ENCODE results near the gene DDX41. TPM values are rescaled to one million over a fixed set of nuclear protein-coding genes. Genes with fewer than 3 reads are reported as not detected.

Gene DDX41
- total RNA-seq, 2 experiments from 2014 or later = 169 to 224 TPM

GRCh38 chr5:177500685-177501522 lies 15.9 kb downstream of the DDX41 start:
- no peaks in the 10 kb centered on the region for H3K9me2 ChIP-seq (ENCODE audit: insufficient read depth, low read length)
- no peak overlapping the region for H2AFZ ChIP-seq (ENCODE audit: low read length)
- H4K20me1 ChIP-seq (ENCODE audit: insufficient read depth, low read length) = peaks cover 6% of the 10 kb centered on the region; the same call in 1 of the 2 replicates
- H3K27ac ChIP-seq (ENCODE audit: low read depth, low read length, poor library complexity, severe bottlenecking) = peak overlapping the region; percentile 94
- TF ChIP-seq CTCF (conservative IDR thresholded peaks at IDR 0.05; ENCODE audit: low read length) (peak; percentile 98), EZH2phosphoT487 (IDR thresholded peaks at IDR 0.05; ENCODE audit: borderline replicate concordance, low read depth, low read length) (no peak)
- CTCF ChIA-PET (ENCODE audit: unreplicated experiment) = interaction anchor here (0.5 to 2.4 kb wide), 5 partner anchors 8 to 196 kb away, joined by 3 to 6 read pairs (median 4); partner anchors contain the start of gene DOK3
- H3K79me2 ChIP-seq (ENCODE audit: insufficient read depth, low read depth, low read length) = no peaks in the 10 kb centered on the region
- peaks cover 38% of the 10 kb centered on the region for H3K36me3 ChIP-seq (ENCODE audit: insufficient read depth, low read length)
- H3K4me3 ChIP-seq (ENCODE audit: low read depth, low read length, poor library complexity, severe bottlenecking) = peak overlapping the region; percentile 35
- peak overlapping the region; percentile 71 for H3K4me2 ChIP-seq (ENCODE audit: low read length)
- intact Hi-C loops (cut with micrococcal nuclease; ENCODE audit: unreplicated experiment) = loop anchor here (10.0 kb wide), 1 partner anchor 614 kb away; the partner anchor contains the start of gene N4BP3
- no TSS peak for BruUV-seq (replicated peaks)
- POLR2A ChIA-PET = interaction anchor here (0.6 to 2.1 kb wide), 2 partner anchors 9 to 38 kb away, joined by 3 to 10 read pairs; partner anchors contain the start of gene DOK3
- peak; percentile 86 for DNase-seq (ENCODE audit: low spot score)
- H3K9me3 ChIP-seq (ENCODE audit: low read length) = no peaks in the 10 kb centered on the region
- peaks cover 71% of the 10 kb centered on the region for H3K4me1 ChIP-seq (ENCODE audit: insufficient read depth, low read length, poor library complexity, severe bottlenecking)

- no peak for DNase-seq (ENCODE audit: low spot score)
- Histone ChIP-seq H4K20me1 (ENCODE audit: insufficient read depth, low read length) (peaks cover 6% of the 10 kb centered on the region; the same call in 1 of the 2 replicates), H3K27ac (ENCODE audit: low read depth, low read length, poor library complexity, severe bottlenecking) (no peak overlapping the region), H3K79me2 (ENCODE audit: insufficient read depth, low read depth, low read length) (no peaks in the 10 kb centered on the region), H3K4me3 (ENCODE audit: low read depth, low read length, poor library complexity, severe bottlenecking) (no peak overlapping the region), H2AFZ (ENCODE audit: low read length) (no peak overlapping the region), H3K36me3 (ENCODE audit: insufficient read depth, low read length) (peaks cover 29% of the 10 kb centered on the region), H3K9me2 (ENCODE audit: insufficient read depth, low read length) (no peaks in the 10 kb centered on the region), H3K4me1 (ENCODE audit: insufficient read depth, low read length, poor library complexity, severe bottlenecking) (peaks cover 72% of the 10 kb centered on the region), H3K4me2 (ENCODE audit: low read length) (no peak overlapping the region), H3K9me3 (ENCODE audit: low read length) (no peaks in the 10 kb centered on the region)
- CTCF ChIA-PET (ENCODE audit: unreplicated experiment) = interaction anchor here (1.4 kb wide), 1 partner anchor 9 kb away, joined by 5 read pairs; the partner anchor contains the start of gene DOK3
- TF ChIP-seq CTCF (conservative IDR thresholded peaks at IDR 0.05; ENCODE audit: low read length) (no peak), EZH2phosphoT487 (IDR thresholded peaks at IDR 0.05; ENCODE audit: borderline replicate concordance, low read depth, low read length) (no peak)
- POLR2A ChIA-PET = no interaction called here
- no TSS peak for BruUV-seq (replicated peaks)
- intact Hi-C loops (cut with micrococcal nuclease; ENCODE audit: unreplicated experiment) = loop anchor here (10.0 kb wide), 1 partner anchor 615 kb away; the partner anchor contains the start of gene N4BP3
These were observed 16.9 kb downstream of the DDX41 start for GRCh38 chr5:177499842-177500241.
